HG03457 (cell line): ENCODE results near the gene RGSL1.

Source experiments
- ATAC-seq: cut with Tn5 transposase; IDR thresholded peaks from one replicate; pipeline ENCODE4 v1.9.1; 2021; ENCODE audit warnings: moderate number of reproducible peaks; ENCODE audit not compliant: unreplicated experiment

Gene RGSL1

DNA sequence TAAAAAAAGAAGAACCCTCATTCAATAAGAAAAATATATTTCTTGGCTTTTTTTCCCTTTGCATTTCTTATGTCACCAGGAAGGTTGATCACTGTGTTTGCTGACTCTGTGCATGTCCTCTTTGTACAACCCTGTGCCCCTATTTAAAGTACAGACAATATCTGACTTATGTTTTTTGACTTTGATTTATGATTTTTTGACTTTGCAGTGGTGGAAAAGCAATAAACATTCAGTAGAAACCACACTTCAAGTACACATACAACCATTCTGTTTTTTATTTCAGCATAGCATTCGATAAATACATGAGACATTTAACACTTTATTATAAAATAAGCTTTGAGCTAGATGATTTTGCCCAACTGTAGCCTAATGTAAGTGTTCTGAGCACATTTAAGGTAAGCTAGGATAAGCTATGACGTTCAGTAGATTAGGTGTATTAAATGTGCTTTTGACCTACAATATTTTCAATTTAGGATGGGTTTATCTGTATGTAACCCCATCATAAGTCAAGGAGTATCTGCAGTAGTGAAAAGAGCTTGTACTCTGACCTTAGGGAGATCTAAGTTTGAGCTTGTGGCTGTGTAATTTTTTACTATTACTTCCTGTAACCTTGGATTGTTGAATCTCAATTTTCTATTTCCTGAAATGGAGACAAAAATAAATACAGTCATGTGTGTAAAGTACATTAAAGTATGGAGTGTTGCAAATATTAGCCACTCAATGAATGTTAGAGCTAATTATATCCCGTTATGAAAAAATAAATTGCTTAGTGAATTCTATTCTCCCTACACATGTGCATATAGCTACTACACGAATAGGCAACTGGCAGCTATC lies 137.9 kb downstream of the RGSL1 start:
- no peak for ATAC-seq

DNA sequence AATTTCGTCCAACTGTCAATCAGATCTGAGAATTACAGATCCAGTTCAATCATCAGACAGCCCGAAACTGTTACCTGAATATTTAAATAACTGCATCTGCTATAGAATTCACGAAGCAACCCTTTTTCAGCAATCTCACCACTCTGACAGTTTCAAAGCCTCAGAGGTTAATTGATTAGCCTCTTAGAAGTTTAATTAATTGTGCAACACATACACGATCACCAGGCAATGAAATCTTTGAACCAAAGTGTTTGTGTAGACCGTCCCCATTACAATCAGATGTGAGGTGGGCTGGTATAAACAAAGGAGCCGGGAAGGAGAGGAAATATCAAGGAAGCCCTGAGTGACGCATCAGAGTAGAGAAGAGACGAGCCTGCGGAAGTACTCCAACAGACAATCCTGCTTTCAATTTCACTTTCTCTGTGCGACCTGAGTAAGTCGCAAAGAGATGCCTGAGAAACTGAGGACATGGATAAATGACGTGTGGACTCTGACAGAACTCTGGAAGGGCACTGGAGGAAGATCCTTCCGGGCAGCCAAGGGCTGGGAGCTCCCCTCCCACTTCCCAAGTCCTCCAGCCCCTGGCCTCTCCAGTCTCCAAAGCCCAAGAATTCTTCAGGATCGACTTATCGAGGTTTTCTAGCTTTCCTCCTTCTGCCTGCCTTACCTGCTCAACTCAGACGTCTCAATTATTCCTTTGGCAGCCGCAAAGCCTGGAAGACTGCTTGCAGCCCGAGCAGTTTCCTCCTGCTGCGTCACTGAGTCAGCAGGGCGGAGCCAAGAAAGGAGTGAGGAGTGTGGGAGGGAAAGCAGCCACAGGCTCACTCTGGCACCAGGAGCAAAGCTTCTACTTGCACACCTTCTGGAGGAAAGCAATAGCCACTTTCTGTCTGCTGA lies 138.8 kb downstream of the RGSL1 start, which contains the start of gene RNASEL:
TSS of gene RNASEL (minus strand) at position 757 of the 897 bp plus-strand sequence. CDS start 2,450 bp downstream, outside the sequence.
- peak; percentile 40 for ATAC-seq

DNA sequence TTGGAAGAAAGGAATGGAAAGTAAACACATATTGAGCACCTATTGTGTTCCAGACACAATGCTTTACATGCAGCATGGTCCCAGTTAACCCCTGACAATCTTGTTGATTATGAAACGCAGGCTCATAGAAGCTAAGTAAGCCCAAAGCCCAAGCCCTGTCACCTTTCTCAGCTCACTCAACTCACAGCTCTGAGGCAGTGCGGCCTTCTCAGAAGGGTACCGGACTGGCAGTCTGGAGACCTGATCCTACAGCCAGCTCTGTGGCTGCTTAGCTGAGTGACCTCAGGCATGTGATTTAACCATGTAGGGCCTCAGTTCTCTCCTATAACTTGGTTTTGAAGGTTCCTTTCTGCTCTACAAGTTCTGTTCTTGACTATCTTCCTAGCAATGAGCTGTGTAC lies 139.6 kb downstream of the RGSL1 start:
- ATAC-seq: no peak

DNA sequence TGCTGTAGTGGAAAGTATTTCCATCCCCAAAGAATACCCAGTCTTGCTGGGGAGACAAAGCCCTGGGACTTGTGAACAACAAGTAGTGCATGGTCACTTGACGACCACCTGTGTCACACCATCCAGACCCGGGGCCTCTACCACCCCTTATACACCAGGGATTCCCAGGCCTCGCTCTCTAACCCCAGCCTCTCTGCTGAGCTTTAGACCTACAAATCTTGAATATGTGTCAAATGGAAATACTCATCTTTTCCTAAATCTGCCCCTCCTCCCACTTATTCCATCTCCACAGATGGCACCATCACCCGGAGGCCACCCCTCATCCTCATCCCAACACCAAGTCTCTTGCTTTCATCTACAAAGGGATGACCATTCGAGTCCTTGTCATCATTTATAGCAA lies 140.0 kb downstream of the RGSL1 start:
- no peak for ATAC-seq

DNA sequence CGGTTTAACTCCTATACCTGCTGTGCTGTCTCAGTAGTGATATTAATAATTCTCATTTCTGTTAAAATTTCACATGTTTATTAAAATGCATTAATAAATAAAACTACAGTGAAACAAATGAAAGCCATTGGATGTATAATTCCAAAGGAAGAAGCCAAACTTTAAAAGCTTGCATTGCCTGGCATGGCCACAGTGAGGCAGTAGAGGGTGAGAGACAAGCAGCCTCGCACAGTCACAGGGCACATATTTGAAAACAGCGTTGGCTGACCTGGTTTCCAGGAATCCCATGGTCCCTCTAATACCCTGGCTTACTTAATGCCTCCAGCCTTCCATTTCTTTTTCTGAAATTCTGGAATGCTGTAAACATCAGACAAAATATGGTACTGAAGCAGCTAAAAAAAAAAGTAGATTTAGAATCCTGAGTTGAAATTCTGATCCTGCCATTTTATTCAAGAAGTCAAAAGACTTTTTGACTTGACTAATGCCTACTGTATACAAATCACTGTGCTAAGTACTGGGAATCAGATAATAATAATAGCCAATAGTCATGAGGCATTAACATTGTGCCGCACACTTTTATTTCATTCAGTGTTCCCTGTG lies 145.8 kb downstream of the RGSL1 start:
- no peak for ATAC-seq

DNA sequence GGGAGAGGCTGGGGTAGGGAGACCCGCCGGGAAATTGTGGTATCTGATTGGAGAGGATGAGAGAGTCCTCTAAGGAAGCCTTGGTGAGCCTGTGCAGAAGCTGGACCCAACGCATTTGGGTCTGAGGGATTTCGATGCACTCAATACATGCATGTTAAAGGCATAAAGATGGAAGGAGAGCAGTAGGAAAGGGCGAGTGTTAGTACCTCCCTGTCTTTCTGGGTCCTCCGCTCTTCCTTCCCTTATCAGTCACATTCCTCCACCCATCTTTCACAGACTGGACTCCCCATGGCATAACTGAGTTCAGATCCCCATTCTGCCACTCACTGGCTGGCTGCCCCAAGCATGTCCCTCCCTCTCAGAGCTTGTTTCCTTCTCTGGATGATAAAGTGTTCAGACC lies 147.0 kb downstream of the RGSL1 start:
- no peak for ATAC-seq

DNA sequence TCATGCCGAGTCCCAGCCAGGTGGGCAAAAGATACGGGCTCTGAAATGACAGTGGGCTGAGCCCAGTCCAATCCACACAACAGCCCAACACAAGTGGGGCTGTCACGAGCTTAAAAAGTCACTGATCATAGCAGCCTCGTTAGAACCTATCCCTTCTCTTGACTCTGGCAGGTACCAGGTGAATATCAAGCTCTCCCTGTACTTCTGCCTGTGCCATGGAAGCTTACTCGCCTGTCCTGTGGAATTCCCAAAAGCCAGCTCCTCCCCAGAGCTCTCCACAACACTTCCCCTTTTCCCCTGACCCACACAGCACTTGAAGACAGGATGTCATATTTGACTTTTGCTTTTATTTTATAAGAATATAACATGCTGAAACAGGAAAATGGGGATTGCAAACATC lies 148.3 kb downstream of the RGSL1 start:
- no peak for ATAC-seq

DNA sequence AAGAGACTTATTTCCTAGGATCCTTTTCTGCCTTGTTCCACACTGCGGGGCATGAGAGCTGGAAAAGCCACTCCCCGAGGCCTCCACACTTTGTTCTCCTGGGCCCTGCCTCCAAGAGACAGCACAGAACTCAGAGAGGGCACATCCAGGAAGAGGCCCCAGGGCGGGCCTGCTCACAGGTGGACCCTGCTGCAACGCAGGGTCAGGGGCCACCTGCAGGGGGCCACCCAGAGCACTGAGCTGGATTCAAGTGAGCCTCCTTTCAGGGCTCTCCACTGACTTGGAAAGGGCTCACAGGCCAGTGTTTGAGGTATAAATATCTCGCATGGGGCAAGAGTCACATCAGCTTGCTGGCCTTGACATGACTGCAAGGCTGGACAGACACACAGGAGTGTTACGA lies 149.4 kb downstream of the RGSL1 start:
- ATAC-seq: no peak

DNA sequence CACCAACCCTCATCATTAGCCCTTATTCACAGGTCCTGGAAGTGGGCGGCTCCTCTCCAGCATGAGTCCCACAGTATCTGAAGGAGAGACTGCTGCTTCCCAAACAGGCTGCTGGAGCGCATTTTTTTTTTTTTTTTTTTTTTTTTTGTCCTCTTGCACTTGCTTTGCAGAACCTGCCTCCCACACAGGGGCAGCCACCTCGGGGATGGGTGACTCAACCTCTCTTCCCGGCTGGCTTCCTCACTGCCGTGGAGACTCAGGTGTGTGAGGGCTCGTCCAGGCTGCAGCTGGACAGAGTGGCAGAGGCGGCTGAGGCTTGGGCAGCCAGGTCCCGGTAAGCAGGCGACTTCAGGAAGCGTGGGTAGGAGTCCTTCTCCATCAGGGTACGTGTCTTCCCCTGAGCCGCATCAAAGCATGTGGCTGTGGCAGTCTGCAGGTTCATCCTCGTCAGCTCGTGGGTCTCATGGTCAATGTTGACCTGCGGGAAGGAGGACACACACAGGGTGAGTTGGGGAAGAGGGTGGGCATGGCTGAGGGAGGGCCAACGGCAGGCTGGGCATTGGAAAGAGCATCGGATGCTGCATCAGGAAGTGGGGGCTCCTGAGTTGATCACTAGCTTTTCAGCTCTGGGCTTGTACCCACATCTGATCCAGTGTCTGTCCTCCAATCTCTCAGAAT lies 150.2 kb downstream of the RGSL1 start:
- no peak for ATAC-seq

DNA sequence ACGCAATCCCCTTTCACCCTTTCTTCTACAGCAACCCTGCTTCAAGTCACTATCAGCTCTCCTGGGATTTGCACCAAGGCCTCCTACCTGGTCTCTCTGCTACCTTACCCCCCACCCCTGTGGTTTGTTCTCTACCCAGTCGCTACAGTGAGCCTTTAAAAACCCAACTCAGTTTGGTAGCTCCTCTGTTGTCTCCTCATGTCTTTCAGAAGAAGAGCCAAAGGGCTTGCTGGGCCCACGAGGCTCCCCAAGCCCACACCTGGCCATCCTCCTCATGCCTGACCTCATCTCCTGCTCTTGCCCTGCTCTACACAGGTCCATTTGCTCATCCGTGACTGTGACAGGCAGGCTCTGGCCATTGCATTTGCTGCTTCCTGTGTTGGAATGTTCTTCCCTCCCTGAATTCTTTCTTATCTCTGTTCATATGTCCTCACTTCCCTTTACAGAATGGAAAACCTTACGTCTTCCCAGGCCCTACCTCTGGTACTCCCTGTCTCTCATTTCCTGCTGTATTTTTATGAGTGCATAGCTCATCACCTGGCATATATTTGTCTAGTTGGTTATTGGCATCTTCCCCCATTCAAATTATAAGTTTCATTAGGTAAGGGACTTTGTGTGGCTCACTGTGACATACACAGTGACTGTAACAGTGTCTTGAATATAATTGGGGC lies 150.9 kb downstream of the RGSL1 start:
- no peak for ATAC-seq

DNA sequence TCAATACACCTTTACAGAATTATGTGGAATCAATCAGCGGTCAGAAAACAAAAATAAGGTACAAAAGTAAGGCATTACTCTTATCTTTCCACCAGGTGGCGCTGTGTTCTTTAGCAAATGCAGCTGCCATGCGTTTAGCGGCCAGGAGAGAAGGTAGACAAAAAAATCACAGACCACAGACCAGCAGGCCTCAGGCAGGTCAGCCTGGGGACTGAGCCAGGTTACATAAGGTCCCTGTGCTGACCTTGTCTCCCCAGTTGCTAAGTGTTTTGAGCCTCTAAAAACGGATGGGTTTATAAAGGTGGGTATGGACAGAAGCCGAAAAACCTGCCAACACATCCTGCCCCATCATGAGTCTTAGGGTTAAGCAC lies 151.5 kb downstream of the RGSL1 start:
- ATAC-seq: no peak

DNA sequence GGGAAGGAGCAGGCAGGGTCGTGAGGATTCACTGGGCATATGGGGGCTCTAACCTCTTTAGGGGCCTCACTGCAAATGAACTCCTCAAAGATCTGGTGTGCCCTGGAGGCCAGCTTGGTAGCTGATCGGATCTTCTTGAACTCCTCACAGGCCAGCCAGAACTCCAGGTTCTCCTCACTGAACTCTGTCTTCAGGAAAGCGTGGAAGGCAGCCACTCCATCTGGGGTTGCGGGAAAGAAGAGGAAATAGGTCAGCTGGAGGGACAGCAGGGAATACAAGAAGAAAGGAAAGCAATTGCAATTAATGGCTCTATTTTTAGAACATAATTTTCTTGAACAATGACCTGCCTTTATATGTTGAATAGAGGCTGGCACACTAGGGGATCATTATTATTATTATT lies 152.0 kb downstream of the RGSL1 start:
- no peak for ATAC-seq

DNA sequence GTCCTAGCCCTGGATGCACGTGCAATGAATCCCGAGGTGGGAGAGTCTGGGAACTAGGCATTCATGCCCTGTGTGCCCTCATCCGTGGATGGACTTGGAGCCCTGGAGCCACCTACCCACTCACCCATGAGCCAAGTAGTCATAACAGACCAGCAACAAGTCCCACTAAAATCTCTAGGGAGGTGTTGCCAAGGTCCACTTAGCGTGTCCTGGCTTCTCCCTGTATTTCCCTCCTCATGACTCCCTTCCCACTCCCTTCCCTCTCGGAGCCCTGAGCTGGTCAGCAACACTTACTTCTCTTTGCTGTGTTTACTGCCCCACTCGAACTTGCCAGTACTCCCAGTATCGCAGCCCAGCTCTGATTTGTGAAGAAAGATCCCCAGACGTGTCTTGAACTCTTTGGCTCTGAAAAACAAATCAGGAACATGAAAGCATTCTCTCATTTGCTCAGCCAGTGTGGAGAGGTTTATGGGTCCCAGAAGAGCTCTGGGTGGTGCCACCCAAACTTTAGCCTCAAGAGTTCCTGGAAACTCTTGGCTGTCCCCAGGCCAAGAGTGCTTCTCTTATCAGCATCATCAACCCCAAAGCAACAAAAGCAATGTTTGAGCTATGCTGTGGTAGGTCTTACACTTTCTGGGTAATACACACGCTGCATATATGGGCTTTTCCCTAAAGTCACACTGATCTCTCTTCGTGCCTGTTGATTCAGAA lies 153.1 kb downstream of the RGSL1 start:
- no peak for ATAC-seq

DNA sequence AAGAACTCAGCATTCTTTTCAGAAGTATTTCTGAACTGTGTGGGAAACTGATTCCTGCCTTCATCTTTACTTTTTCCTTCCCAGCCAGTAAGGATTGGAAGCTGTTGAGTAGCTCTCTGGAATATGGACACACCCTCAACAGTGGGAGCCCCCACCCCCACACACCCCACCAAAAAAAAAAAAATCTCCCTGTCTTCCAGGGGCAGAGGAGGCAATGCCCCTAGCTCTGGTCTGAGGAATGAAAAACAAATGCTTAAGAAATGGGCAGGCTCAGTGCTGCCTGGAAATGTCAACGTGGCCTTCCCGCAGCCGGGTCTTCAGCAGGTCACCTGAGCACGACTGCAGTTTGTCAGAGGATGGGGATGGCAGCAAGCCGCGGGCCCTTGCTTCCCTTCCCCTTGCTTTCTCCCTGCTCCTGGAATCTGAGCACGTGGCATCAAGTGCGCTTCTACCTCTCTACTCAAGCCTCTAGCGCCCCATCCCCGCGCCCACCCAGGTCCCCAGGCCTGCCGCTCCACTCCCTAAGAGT lies 153.8 kb downstream of the RGSL1 start:
- no peak for ATAC-seq

DNA sequence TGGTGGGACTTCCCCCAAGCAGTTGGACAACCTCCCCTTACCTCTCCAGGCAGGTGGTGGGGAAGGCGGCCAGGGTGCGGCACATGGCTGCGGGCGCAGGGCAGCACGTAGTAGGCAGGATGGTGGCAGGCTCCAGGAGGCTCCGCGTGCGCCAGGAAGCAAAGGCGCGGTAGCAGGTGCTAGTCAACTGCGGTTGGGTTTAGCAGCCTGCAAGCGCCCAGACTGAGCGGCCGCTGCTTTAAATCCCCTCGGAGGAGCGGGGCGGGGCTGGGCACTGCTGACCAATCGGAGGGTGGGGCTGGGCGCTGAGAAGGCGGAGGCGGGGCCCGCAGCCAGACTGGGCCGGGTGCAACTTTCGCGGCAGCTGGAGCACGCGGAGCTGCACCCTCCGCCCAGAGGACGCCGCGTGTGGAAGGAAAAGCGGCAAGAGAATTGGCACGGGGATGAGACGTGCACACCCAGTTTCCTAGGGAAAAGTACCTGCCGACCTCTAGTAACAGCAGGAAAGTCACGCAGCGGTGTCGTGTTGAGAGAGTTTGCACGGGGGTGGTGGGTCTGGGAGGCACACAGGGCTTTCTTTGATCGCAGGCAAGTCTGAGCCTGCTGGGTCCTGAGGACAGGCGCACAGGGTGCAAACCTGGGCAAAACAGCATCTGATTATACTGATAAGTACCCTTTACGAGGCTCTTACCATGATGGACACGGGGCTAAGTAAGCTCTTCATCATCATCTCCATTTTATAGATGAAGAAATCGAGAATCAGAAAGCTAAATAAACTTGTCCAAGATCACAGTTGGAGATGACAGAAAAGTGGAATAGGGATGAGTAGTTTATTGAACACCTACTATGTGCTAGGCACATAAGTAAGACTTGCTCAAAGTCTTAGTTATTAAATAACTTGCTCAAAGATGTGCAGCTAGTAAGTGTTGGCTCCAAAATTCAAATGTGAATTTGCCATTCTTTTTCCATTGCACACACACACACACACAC lies 154.5 kb downstream of the RGSL1 start, which contains the start of gene RGS16:
TSS of gene RGS16 (minus strand) at position 215 of the 990 bp plus-strand sequence. CDS start at position 85, 130 bp downstream.
- ATAC-seq: peak; percentile 73

DNA sequence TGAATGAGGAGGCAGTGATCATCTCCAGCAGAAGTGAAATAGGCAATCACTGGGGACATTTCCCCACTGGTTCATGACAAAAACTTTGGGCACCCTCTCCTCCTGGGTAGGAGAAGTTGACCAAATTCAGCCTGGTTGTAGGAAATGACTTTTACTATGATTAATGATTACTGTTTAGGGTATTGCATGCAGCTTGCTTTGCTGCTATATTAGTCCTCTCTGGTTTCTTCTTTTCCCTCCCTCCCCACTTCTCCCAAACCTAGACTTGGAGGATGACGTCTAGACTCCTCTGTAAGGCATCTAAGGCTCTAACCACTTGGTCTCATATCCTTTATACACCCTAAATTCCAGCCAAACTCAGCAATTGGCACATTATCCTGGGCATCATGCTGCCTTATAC lies 157.6 kb downstream of the RGSL1 start:
- ATAC-seq: no peak

DNA sequence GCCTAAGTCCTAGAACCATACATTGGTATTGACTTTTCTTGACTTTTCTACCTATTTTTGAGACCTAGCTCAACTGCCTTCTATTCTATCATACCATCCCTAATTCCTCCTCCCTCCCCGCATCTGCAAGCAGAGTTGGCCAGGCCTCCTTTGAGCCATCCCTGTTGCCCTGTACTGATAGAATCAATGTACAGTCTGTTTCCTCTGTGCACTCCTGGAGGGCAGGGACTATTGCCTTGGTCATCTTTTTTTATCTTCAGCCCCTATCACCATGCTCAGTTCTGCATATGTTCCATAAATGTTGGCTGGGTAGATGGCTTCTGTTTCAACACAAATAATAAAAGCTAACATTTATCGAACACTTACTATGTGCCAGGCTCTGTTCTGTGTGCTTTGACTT lies 158.3 kb downstream of the RGSL1 start:
- no peak for ATAC-seq
